ENCODE results near the gene RNU1-1. TPM values are rescaled to one million over a fixed set of nuclear protein-coding genes. Genes with fewer than 3 reads are reported as not detected.
"Not testable (repeated sequence)": the region's sequence is repeated elsewhere in the genome, so short reads cannot be mapped to it uniquely, and the experiment has no call there.

Gene RNU1-1
- total RNA-seq, 8 experiments from 2014 or later: 2,521 to 14,174 (median 6,483) TPM

DNA sequence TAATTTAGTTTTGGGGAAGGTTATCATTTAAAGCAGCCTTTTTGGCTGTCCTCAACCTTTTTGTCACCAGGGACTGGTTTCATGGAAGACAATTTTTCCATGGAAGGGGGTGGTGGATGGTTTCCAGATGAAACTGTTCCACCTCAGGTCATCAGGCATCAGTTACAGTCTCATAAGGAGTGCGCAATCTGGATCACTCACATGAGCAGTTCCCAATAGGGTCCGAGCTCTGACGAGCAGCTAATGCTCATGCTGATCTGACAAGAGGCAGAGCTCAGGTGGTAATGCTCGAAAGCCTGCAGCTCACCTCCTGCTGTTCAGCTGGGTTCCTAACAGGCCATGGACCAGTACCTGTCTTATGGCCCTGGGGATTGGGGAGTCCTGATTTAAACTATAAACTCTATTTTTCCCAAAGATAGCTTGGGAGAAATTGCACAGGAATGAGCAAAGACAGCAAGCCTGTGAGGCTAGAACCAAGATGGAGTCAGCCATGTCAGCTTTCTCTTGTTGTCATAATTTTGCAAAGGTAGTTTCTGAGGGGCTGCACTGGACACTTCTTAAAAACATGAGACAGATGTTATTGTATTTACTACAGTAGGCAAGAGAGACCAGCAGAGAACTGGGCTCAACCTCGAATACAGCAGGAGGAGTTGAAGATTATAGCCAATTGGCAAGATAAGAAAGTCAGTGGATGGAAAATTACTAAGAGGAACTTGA is 2.8 kb upstream of the RNU1-1 start:
- 17 to 80% (median 46%) methylated on average over 1 of the region's 5 CpGs; no CpG with 5 or more reads in 4 of the 10 experiments for WGBS, 10 experiments
- not testable (repeated sequence) for ATAC-seq (replicated peaks in 6 of 8); H3K4me1 ChIP-seq (replicated peaks in 1 of 2); H3K27ac ChIP-seq; H3K4me3 ChIP-seq
- in situ Hi-C loops (cut with MboI; ENCODE audit: low pct_unique_long_range_greater_than_20kb in 2 of 9, low sequenced_read_pairs in 9 of 9, unreplicated experiment in 9 of 9): loop anchor here in 1 of 9 experiments (25.0 kb wide), 1 partner anchor 120 kb away; no protein-coding TSS in a partner anchor

DNA sequence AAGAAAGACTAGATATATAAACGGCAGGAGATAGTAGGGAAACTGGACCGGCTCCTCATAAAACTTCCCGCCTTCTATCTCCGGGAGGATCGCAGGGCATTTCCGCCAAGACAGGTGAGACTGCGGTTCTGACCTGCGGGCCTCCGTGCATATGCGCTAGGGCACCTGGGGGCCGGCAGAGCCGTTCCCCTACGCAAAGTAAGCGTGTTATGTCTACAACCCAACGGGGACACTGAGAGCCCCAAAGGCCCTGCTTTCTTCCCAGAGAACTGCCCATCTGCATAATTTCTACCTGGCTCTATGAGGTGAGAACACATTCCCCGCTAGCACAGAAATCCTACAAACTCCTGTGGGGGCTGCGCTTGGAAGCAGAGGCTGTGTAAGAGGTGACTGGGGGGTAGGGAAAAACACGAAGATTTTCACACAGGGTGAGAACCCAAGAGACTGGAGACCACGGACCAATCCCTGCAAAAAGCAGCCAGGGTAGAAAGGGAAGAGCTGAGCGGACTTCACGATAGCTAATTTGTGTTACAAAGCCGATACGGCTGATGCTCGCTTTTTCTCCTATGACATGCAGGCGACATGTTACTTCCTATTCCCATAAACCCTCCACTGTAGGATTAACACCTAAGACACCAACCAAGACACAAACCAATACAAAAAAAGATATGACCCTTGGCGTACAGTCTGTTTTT is 526 bp downstream of the RNU1-1 start:
- H3K4me1 ChIP-seq (replicated peaks in 1 of 2): not testable (repeated sequence)
- Histone ChIP-seq H3K4me3 (peak overlapping the region in 3 of 5 donors; percentile 13 to 18 (median 16)), H3K27ac (peak overlapping the region in 1 of 2 donors; percentile 63)
- in situ Hi-C loops (cut with MboI; ENCODE audit: low pct_unique_long_range_greater_than_20kb in 2 of 9, low sequenced_read_pairs in 9 of 9, unreplicated experiment in 9 of 9): loop anchor here in 1 of 9 experiments (25.0 kb wide), 1 partner anchor 124 kb away; no protein-coding TSS in a partner anchor
- no CpG with 5 or more reads among the region's 26 CpGs for WGBS, 10 experiments
- ATAC-seq (replicated peaks in 6 of 8): peak; percentile 98 to 100 (median 99)

DNA sequence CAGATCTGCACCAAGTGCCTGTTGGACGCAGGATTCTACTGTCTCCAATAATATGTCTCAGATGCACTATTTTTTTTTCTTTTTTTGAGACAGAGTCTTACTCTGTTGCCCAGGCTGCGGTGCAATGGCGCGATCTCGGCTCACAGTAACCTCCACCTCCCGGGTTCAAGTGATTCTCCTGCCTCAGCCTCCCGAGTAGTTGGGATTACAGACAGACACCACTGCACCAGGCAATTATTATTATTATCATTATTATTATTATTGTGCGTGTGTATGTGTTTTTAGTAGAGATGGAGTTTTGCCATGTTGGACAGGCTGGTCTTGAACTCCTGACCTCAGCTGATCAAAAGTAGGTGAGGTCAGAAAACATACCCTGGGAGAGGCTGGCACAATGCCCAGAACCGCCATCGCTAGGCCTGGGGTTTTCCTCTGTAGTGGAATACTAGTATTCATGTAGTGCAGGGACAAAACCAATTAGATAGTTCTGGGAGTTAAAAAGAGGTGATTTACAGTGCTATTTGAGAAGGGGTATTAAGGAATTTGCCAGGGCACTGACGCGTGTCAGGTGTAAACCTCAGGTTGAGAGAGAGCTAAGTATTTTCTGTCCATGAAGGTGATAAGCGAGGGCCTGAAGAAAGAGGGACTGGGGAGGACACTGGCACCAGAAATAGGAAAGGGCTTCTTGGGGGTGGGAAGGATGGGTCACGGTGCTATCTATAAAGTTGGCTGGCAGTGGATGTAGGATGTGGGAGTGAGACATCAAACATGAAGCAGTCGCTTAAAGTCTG is 1.3 kb downstream of the RNU1-1 start:
- Histone ChIP-seq H3K4me3 (peak overlapping the region in 2 of 5 donors; percentile 13 to 18), H3K27ac (peak overlapping the region in 1 of 2 donors; percentile 63)
- peak in 1 of 8 experiments; percentile 13 for ATAC-seq (replicated peaks in 6 of 8)
- WGBS, 10 experiments: 93 to 100% (median 100%) methylated on average over 1 to 3 of the region's 15 CpGs; no CpG with 5 or more reads in 7 of the 10 experiments
- H3K4me1 ChIP-seq (replicated peaks in 1 of 2): not testable (repeated sequence)
- in situ Hi-C loops (cut with MboI; ENCODE audit: low pct_unique_long_range_greater_than_20kb in 2 of 9, low sequenced_read_pairs in 9 of 9, unreplicated experiment in 9 of 9): loop anchor here in 1 of 9 experiments (25.0 kb wide), 1 partner anchor 124 kb away; no protein-coding TSS in a partner anchor

DNA sequence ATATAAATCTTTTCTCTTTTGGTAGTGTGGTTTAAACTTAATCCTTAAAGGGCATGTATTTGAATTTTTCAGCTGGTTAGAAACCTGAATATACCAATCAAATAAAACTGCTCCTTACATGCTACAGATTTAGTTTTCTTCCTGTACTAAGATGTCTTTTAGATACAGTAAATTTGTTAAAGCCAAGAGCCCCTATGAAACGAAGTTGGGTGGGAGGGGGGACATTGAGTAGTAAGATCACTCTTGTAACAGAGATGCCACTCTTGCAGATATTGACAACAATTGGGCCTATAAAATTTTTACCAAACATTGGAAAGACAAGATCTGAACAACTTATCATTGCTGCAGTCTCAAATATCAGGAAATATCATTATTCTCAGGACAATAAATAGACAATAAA is 2.2 kb downstream of the RNU1-1 start:
- WGBS, 10 experiments: 29 to 100% (median 62%) methylated on average over 1 of the region's 1 CpG; no CpG with 5 or more reads in 5 of the 10 experiments
- in situ Hi-C loops (cut with MboI; ENCODE audit: low pct_unique_long_range_greater_than_20kb in 2 of 9, low sequenced_read_pairs in 9 of 9, unreplicated experiment in 9 of 9): loop anchor here in 1 of 9 experiments (25.0 kb wide), 1 partner anchor 125 kb away; no protein-coding TSS in a partner anchor
- not testable (repeated sequence) for H3K27ac ChIP-seq; ATAC-seq (replicated peaks in 6 of 8); H3K4me3 ChIP-seq; H3K4me1 ChIP-seq (replicated peaks in 1 of 2)

DNA sequence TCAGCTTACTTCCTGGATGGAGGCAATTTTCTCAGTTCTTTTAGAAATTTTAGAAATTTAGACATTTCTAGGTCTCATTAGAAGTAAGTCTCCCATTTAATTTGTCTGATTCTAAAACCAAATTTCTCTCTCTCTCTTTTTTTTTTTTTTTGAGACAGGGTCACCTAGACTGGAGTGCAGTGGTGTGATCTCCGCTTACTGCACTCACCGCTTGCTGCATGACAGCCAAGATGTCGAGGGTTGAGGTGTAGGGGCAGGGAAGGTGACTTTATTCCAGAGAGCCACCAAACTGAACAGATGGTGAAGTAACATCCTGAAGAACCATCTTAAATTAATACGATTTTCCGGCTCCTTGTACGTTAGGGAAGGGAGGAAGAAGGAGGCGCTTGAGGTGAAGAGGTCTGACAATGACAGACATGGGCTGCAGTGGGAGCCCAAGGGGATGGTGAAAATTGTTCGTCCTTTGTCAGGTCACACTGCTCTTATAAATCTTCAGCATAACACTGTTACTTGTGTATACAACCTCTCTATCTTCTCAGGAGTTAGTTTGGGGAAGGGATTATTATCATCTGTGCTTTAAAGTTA is 5.1 kb downstream of the RNU1-1 start:
- WGBS, 10 experiments: 56 to 83% (median 77%) methylated on average over 2 to 8 of the region's 8 CpGs
- ATAC-seq (replicated peaks in 6 of 8); H3K4me3 ChIP-seq; H3K4me1 ChIP-seq (replicated peaks in 1 of 2): not testable (repeated sequence)
- H3K27ac ChIP-seq: peak overlapping the region in 1 of 2 donors; percentile 40
- in situ Hi-C loops (cut with MboI; ENCODE audit: low pct_unique_long_range_greater_than_20kb in 2 of 9, low sequenced_read_pairs in 9 of 9, unreplicated experiment in 9 of 9): loop anchor here in 1 of 9 experiments (25.0 kb wide), 1 partner anchor 128 kb away; no protein-coding TSS in a partner anchor

DNA sequence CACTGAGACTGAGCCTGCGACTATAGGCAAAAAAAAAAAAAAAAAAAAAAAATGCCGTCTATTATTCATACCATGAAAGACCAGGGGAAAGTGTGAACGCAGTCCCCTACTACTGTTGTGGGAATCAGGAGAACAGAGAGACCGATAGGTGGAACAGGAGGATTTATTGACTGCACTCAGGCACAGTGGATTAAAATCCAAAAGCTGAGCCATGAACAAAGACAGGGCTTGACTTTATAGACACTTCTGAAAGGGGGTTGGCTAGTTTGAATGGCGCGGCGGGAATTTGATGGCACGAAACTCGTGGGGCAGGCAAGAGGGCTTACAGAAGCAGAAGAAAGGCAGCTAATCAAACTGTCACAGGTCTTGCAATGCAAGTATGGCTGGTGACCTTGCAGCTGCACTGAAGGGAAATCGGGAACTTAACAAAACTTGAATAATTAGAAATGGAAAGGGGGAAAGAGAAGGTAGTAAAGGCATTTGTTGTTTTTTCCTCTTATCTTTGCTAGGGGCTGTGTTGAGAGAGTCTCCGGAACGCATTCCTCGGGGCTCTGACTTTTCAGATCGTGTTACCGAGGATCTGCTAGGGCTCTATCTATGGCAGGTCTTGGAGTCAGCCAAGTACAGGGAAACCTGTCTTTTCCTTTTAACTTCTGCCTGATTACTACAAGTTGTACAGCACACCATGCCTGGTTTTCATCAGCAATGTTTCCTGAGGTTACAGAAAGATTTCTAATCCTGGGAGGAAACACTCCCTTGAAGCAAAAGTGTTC is 7.5 kb downstream of the RNU1-1 start:
- peak in 1 of 8 experiments; percentile 39 for ATAC-seq (replicated peaks in 6 of 8)
- H3K27ac ChIP-seq; H3K4me3 ChIP-seq; H3K4me1 ChIP-seq (replicated peaks in 1 of 2): not testable (repeated sequence)
- WGBS, 10 experiments: 33 to 84% (median 60%) methylated on average over 3 to 15 of the region's 15 CpGs
- in situ Hi-C loops (cut with MboI; ENCODE audit: low pct_unique_long_range_greater_than_20kb in 2 of 9, low sequenced_read_pairs in 9 of 9, unreplicated experiment in 9 of 9): loop anchor here in 1 of 9 experiments (25.0 kb wide), 1 partner anchor 131 kb away; no protein-coding TSS in a partner anchor

DNA sequence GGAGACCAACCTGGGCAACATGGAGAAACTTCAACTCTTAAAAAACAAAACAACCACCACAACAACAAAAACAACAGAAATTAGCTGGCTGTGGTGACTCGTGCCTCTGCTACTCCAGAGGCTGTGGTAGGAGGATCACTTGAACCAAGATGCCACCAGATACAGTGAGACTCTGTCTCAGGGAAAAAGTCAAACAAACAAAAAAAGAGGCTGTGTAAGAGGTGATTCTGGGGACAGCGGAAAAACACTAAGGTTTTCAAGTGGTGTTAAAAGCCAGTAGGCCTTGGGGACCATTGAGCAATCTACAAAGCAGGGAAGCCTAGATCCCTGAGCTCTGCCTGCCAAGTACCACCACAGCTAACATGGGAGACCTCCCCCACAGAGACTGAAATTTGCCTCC is 8.2 kb downstream of the RNU1-1 start:
- H3K27ac ChIP-seq; ATAC-seq (replicated peaks in 6 of 8); H3K4me1 ChIP-seq (replicated peaks in 1 of 2); H3K4me3 ChIP-seq: not testable (repeated sequence)
- 67 to 100% (median 95%) methylated on average over 1 to 2 of the region's 2 CpGs; no CpG with 5 or more reads in 1 of the 10 experiments for WGBS, 10 experiments
- in situ Hi-C loops (cut with MboI; ENCODE audit: low pct_unique_long_range_greater_than_20kb in 2 of 9, low sequenced_read_pairs in 9 of 9, unreplicated experiment in 9 of 9): loop anchor here in 1 of 9 experiments (25.0 kb wide), 1 partner anchor 131 kb away; no protein-coding TSS in a partner anchor

DNA sequence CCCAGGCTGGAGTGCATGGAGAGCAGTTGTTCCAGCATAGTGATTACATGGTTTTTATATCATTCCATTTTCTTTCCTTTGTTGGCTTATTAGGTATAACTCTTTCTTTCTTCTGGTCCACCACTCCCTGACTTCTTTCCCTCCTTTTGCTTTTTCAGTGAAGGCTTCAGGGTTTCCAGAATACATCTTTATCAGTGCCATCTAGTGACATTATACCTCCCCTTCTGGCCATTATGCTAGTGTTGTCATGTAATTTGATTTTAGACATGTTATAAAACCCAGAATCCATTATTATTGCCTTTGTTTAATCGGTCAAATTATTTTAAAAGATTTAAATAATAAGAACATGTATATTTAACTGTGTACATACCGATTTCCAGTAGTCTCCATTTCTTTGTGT is 10.6 kb downstream of the RNU1-1 start:
- H3K4me3 ChIP-seq: no peak overlapping the region
- H3K27ac ChIP-seq: no peak overlapping the region
- WGBS, 10 experiments: 5 to 93% (median 60%) methylated on average over 2 of the region's 2 CpGs; no CpG with 5 or more reads in 1 of the 10 experiments
- in situ Hi-C loops (cut with MboI; ENCODE audit: low pct_unique_long_range_greater_than_20kb in 2 of 9, low sequenced_read_pairs in 9 of 9, unreplicated experiment in 9 of 9): loop anchor here in 1 of 9 experiments (25.0 kb wide), 1 partner anchor 134 kb away; no protein-coding TSS in a partner anchor
- H3K4me1 ChIP-seq (replicated peaks in 1 of 2): peaks cover 7 to 8% of the 10 kb centered on the region in 2 donors
- ATAC-seq (replicated peaks in 6 of 8): no peak

DNA sequence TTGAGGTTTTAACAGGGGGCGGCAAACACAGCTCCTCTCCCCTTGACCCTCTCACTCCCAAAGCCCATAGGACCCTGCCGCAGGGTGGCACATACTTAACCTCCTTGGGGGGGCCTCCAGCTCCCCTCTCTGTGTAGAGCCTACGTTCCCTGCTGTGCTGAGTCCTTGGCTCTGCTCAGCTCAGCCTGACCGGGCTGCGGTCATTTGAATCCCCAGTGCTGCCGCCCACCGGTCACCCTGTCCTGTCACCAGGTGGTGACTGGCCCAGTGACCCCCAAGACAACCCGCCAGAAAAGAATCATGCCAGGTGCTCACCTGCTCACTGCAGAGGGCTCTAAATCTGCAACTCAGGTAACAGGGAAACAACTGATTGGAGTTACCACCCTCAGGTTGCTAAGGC is 12.6 kb downstream of the RNU1-1 start:
- 50 to 100% (median 83%) methylated on average over 2 to 7 of the region's 8 CpGs; no CpG with 5 or more reads in 6 of the 10 experiments for WGBS, 10 experiments
- peaks cover 10 to 12% of the 10 kb centered on the region in 2 donors for H3K4me1 ChIP-seq (replicated peaks in 1 of 2)
- not testable (repeated sequence) for H3K4me3 ChIP-seq; ATAC-seq (replicated peaks in 6 of 8); H3K27ac ChIP-seq
- in situ Hi-C loops (cut with MboI; ENCODE audit: low pct_unique_long_range_greater_than_20kb in 2 of 9, low sequenced_read_pairs in 9 of 9, unreplicated experiment in 9 of 9): loop anchor here in 1 of 9 experiments (25.0 kb wide), 1 partner anchor 136 kb away; no protein-coding TSS in a partner anchor

DNA sequence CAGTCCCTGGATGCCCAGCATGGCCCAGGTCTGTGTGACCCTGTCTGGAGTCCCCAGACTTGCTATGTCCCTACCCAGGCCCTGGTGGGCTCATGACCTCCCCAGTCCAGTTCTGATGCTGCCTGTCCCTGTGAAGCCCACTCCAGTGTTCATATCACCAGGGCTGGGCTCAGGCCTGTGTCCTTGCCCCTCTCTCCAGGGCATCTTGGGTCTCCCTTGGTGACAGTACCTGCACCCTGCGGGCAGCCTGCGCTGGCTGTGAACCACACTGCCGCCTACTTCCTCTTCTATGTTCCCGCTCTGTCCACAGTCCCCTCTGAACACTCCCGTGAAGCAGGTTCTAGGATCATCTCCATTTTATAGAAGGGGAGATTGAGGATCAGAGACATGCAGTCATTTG is 13.1 kb downstream of the RNU1-1 start:
- H3K4me1 ChIP-seq (replicated peaks in 1 of 2): peaks cover 10 to 12% of the 10 kb centered on the region in 2 donors
- H3K27ac ChIP-seq; ATAC-seq (replicated peaks in 6 of 8); H3K4me3 ChIP-seq: not testable (repeated sequence)
- in situ Hi-C loops (cut with MboI; ENCODE audit: low pct_unique_long_range_greater_than_20kb in 2 of 9, low sequenced_read_pairs in 9 of 9, unreplicated experiment in 9 of 9): loop anchor here in 1 of 9 experiments (25.0 kb wide), 1 partner anchor 136 kb away; no protein-coding TSS in a partner anchor
- WGBS, 10 experiments: 60 to 92% methylated on average over 1 to 5 of the region's 5 CpGs; no CpG with 5 or more reads in 8 of the 10 experiments

DNA sequence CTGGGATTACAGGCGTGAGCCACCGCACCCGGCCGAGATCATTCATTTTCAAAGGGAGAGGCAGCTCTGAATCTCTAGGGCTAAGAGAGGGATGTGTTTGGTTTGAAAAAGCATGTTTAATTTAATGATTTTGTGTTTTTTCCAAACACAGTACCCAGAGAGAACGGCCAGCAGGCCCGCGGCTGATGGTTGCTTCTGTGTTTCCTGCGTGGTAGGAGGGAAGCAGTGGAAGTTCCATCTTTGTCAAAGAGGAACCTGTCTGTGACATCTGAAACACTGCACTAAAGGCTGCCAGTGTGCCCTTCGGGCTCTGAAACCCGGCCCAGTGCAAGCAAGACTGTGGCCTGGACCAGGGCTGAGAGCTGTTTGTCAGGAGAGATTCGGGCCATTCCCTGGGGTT is 13.6 kb downstream of the RNU1-1 start:
- in situ Hi-C loops (cut with MboI; ENCODE audit: low pct_unique_long_range_greater_than_20kb in 2 of 9, low sequenced_read_pairs in 9 of 9, unreplicated experiment in 9 of 9): loop anchor here in 1 of 9 experiments (25.0 kb wide), 1 partner anchor 137 kb away; no protein-coding TSS in a partner anchor
- WGBS, 10 experiments: 80 to 97% (median 90%) methylated on average over 2 to 8 of the region's 11 CpGs; no CpG with 5 or more reads in 6 of the 10 experiments
- ATAC-seq (replicated peaks in 6 of 8); H3K4me3 ChIP-seq; H3K27ac ChIP-seq: not testable (repeated sequence)
- peaks cover 10 to 12% of the 10 kb centered on the region in 2 donors for H3K4me1 ChIP-seq (replicated peaks in 1 of 2)
